Muscle of leg (tissue), 11 donors: ENCODE data around the gene HBG1. TPM values are rescaled to one million over a fixed set of nuclear protein-coding genes. Genes with fewer than 3 reads are reported as not detected.

ENCODE experiments used
- DNase-seq: peaks from one replicate; pipeline ENCODE4 v3.0.0; 2013
- H3K27ac ChIP-seq: one replicate; pipeline ENCODE4 v1.5.1; 2013; ENCODE audit warnings: mild to moderate bottlenecking, low read length, control low read depth
- H3K27me3 ChIP-seq: one replicate; pipeline ENCODE4 v1.6.1; 2013; ENCODE audit warnings: low read length; ENCODE audit not compliant: control insufficient read depth, insufficient read depth
- H3K36me3 ChIP-seq: one replicate; pipeline ENCODE4 v1.6.1; 2013; ENCODE audit warnings: low read length; ENCODE audit not compliant: control insufficient read depth, insufficient read depth
- H3K4me1 ChIP-seq: one replicate; pipeline ENCODE4 v1.6.1; 2013; ENCODE audit warnings: low read length; ENCODE audit not compliant: control insufficient read depth, insufficient read depth
- H3K4me3 ChIP-seq: one replicate; pipeline ENCODE4 v1.5.1; 2013; ENCODE audit warnings: low read length, control low read depth
- H3K9me3 ChIP-seq: replicated peaks from 2 replicates; pipeline ENCODE4 v1.6.1; 2013; ENCODE audit warnings: low read depth, low read length; ENCODE audit not compliant: control insufficient read depth
- WGBS: methylation state at CpG from one replicate; pipeline ENCODE4 v1.1.5; 2013; ENCODE audit warnings: missing lambda C conversion rate; ENCODE audit not compliant: insufficient coverage; 5-methylcytosine and 5-hydroxymethylcytosine counted together
- polyA plus RNA-seq, 8 donors: library from polyadenylated mRNA; unstranded; fragments of 120-200 nt; gene quantifications; one replicate each; pipeline versions ENCODE4 v1.2.1 to v1.2.3, GENCODE V29; 2013; ENCODE audit warnings: inconsistent platforms in 1 of 8, low replicate concordance in 1 of 8; ENCODE audit not compliant: insufficient read length in 8 of 8, insufficient read depth in 1 of 8
- total RNA-seq: library from RNA; stranded (reverse); fragments of 120-200 nt; gene quantifications from one replicate; pipeline ENCODE4 v1.2.4, GENCODE V29; 2013

HBG1 gene
- total and polyA plus RNA-seq, 9 donors = 12.5 to 3,398 (median 25.8) TPM

GRCh38 chr11:5239046-5239445 lies 10.6 kb downstream of the HBG1 start:
- Histone ChIP-seq H3K36me3 (no peaks in the 10 kb centered on the region), H3K27me3 (no peaks in the 10 kb centered on the region), H3K27ac (no peak overlapping the region), H3K4me3 (no peak overlapping the region), H3K4me1 (no peaks in the 10 kb centered on the region), H3K9me3 (no peaks in the 10 kb centered on the region)
- no peak for DNase-seq

GRCh38 chr11:5238486-5238885 lies 11.2 kb downstream of the HBG1 start:
- DNase-seq = no peak
- H3K4me1 ChIP-seq = no peaks in the 10 kb centered on the region
- whole genome bisulfite sequencing = no CpG with 5 or more reads among the region's 2 CpGs
- no peak overlapping the region for H3K4me3 ChIP-seq
- H3K27me3 ChIP-seq = no peaks in the 10 kb centered on the region
- H3K9me3 ChIP-seq = no peaks in the 10 kb centered on the region
- no peaks in the 10 kb centered on the region for H3K36me3 ChIP-seq
- no peak overlapping the region for H3K27ac ChIP-seq

- Histone ChIP-seq H3K27ac (no peak overlapping the region), H3K36me3 (no peaks in the 10 kb centered on the region), H3K9me3 (no peaks in the 10 kb centered on the region), H3K4me3 (no peak overlapping the region), H3K4me1 (no peaks in the 10 kb centered on the region), H3K27me3 (no peaks in the 10 kb centered on the region)
- no peak for DNase-seq
- WGBS = 94% methylated on average over 2 of the region's 2 CpGs
Measured at GRCh38 chr11:5237420-5237819, 12.2 kb downstream of the HBG1 start.

GRCh38 chr11:5235364-5236095 lies 14.1 kb downstream of the HBG1 start:
- WGBS = no CpG with 5 or more reads among the region's 5 CpGs
- DNase-seq = no peak
- no peaks in the 10 kb centered on the region for H3K36me3 ChIP-seq
- H3K4me1 ChIP-seq = no peaks in the 10 kb centered on the region
- no peaks in the 10 kb centered on the region for H3K27me3 ChIP-seq
- no peak overlapping the region for H3K27ac ChIP-seq
- H3K9me3 ChIP-seq = no peaks in the 10 kb centered on the region
- H3K4me3 ChIP-seq = no peak overlapping the region

- WGBS = no CpG with 5 or more reads among the region's 2 CpGs
- Histone ChIP-seq H3K9me3 (no peaks in the 10 kb centered on the region), H3K4me1 (no peaks in the 10 kb centered on the region), H3K27me3 (no peaks in the 10 kb centered on the region), H3K36me3 (no peaks in the 10 kb centered on the region), H3K27ac (no peak within 1 kb of the TSS), H3K4me3 (no peak within 1 kb of the TSS)
- no peak for DNase-seq
Measured at GRCh38 chr11:5234381-5234834, 15.2 kb downstream of the HBG1 start, which contains the start of gene HBD. Gene HBD (minus strand): TSS chr11:5234483. CDS start chr11:5234433, 50 bp downstream.

- Histone ChIP-seq H3K27ac (no peak overlapping the region), H3K4me1 (no peaks in the 10 kb centered on the region), H3K27me3 (no peaks in the 10 kb centered on the region), H3K4me3 (no peak overlapping the region), H3K36me3 (no peaks in the 10 kb centered on the region), H3K9me3 (no peaks in the 10 kb centered on the region)
- DNase-seq = no peak
- WGBS = no CpG with 5 or more reads among the region's 1 CpG
Measured at GRCh38 chr11:5233307-5233706, 16.4 kb downstream of the HBG1 start.

- H3K27me3 ChIP-seq = no peaks in the 10 kb centered on the region
- no peaks in the 10 kb centered on the region for H3K36me3 ChIP-seq
- H3K27ac ChIP-seq = no peak overlapping the region
- H3K9me3 ChIP-seq = no peaks in the 10 kb centered on the region
- no peak overlapping the region for H3K4me3 ChIP-seq
- no peaks in the 10 kb centered on the region for H3K4me1 ChIP-seq
- no peak for DNase-seq
- WGBS = no CpG with 5 or more reads among the region's 2 CpGs
Measured at GRCh38 chr11:5232821-5233220, 16.8 kb downstream of the HBG1 start.

- no peaks in the 10 kb centered on the region for H3K27me3 ChIP-seq
- no peak overlapping the region for H3K27ac ChIP-seq
- no peaks in the 10 kb centered on the region for H3K9me3 ChIP-seq
- H3K4me1 ChIP-seq = no peaks in the 10 kb centered on the region
- no peak for DNase-seq
- no peaks in the 10 kb centered on the region for H3K36me3 ChIP-seq
- WGBS = 65% methylated on average over 2 of the region's 3 CpGs
- no peak overlapping the region for H3K4me3 ChIP-seq
Measured at GRCh38 chr11:5232176-5232575, 17.5 kb downstream of the HBG1 start.

- no peaks in the 10 kb centered on the region for H3K9me3 ChIP-seq
- WGBS = no CpG with 5 or more reads among the region's 2 CpGs
Measured at GRCh38 chr11:5231111-5231510, 18.5 kb downstream of the HBG1 start.

GRCh38 chr11:5230266-5230665 lies 19.4 kb downstream of the HBG1 start:
- no peaks in the 10 kb centered on the region for H3K36me3 ChIP-seq
- H3K9me3 ChIP-seq = no peaks in the 10 kb centered on the region
- H3K4me3 ChIP-seq = no peak overlapping the region
- no CpG with 5 or more reads among the region's 1 CpG for WGBS
- no peak overlapping the region for H3K27ac ChIP-seq
- no peak for DNase-seq
- H3K4me1 ChIP-seq = no peaks in the 10 kb centered on the region
- no peaks in the 10 kb centered on the region for H3K27me3 ChIP-seq

More at GRCh38 chr11:5231111-5231510, 18.5 kb downstream of the HBG1 start:
- no peak overlapping the region for H3K4me3 ChIP-seq
- no peak for DNase-seq
- H3K4me1 ChIP-seq = no peaks in the 10 kb centered on the region
- no peaks in the 10 kb centered on the region for H3K27me3 ChIP-seq
- no peak overlapping the region for H3K27ac ChIP-seq
- H3K36me3 ChIP-seq = no peaks in the 10 kb centered on the region

GRCh38 chr11:5229796-5230195 lies 19.9 kb downstream of the HBG1 start:
- no CpG with 5 or more reads among the region's 2 CpGs for WGBS
- DNase-seq = no peak
- no peaks in the 10 kb centered on the region for H3K27me3 ChIP-seq
- no peaks in the 10 kb centered on the region for H3K9me3 ChIP-seq
- no peaks in the 10 kb centered on the region for H3K4me1 ChIP-seq
- no peak overlapping the region for H3K27ac ChIP-seq
- H3K4me3 ChIP-seq = no peak overlapping the region
- no peaks in the 10 kb centered on the region for H3K36me3 ChIP-seq
